Parathyroid adenoma (tissue), 2 donors: ENCODE results near the gene SMPDL3A.

Source experiments
- H2AFZ ChIP-seq: fragments of 300-600 bp; sonication (generic); one replicate; pipeline ENCODE4 v1.7.0; 2017; ENCODE audit warnings: antibody characterized with exemption, mild to moderate bottlenecking
- H3K27ac ChIP-seq: fragments of 300-600 bp; sonication (generic); one replicate; pipeline ENCODE4 v1.7.0; 2017
- H3K27me3 ChIP-seq: fragments of 300-600 bp; sonication (generic); one replicate; pipeline ENCODE4 v1.7.0; 2017; ENCODE audit warnings: low read length; ENCODE audit not compliant: control insufficient read depth, insufficient read depth
- H3K36me3 ChIP-seq: fragments of 300-600 bp; sonication (generic); one replicate; pipeline ENCODE4 v1.7.0; 2017; ENCODE audit warnings: low read length; ENCODE audit not compliant: control insufficient read depth, insufficient read depth
- H3K4me1 ChIP-seq: fragments of 300-600 bp; sonication (generic); one replicate; pipeline ENCODE4 v1.7.0; 2017; ENCODE audit warnings: control low read depth
- H3K4me2 ChIP-seq: fragments of 300-600 bp; sonication (generic); one replicate; pipeline ENCODE4 v1.7.0; 2017; ENCODE audit warnings: low read length
- H3K4me3 ChIP-seq: fragments of 300-600 bp; sonication (generic); one replicate; pipeline ENCODE4 v1.7.0; 2017; ENCODE audit warnings: low read depth, low read length
- H3K79me2 ChIP-seq: fragments of 300-600 bp; sonication (generic); one replicate; pipeline ENCODE4 v1.7.0; 2017; ENCODE audit warnings: control low read depth
- H3K9ac ChIP-seq: fragments of 300-600 bp; sonication (generic); one replicate; pipeline ENCODE4 v1.7.0; 2017; ENCODE audit warnings: mild to moderate bottlenecking
- H3K9me3 ChIP-seq: fragments of 300-600 bp; sonication (generic); one replicate; pipeline ENCODE4 v1.7.0; 2017; ENCODE audit warnings: low read length; ENCODE audit not compliant: control insufficient read depth
- CTCF ChIP-seq: fragments of 300-600 bp; sonication (generic); IDR thresholded peaks from one replicate; pipeline ENCODE4 v1.7.0; 2017; ENCODE audit warnings: antibody characterized with exemption, mild to moderate bottlenecking
- donor health status: primary hyperparathyroidism.

SMPDL3A gene

GRCh38 chr6:122798099-122798641 is 9.1 kb downstream of the SMPDL3A start:
- Histone ChIP-seq H3K79me2 (no peaks in the 10 kb centered on the region), H3K4me3 (no peak overlapping the region), H3K27ac (no peak overlapping the region), H3K4me1 (peaks cover under 1% of the 10 kb centered on the region), H3K9ac (no peak overlapping the region), H2AFZ (no peak overlapping the region), H3K9me3 (no peaks in the 10 kb centered on the region), H3K4me2 (no peak overlapping the region), H3K27me3 (no peaks in the 10 kb centered on the region), H3K36me3 (no peaks in the 10 kb centered on the region)
- TF ChIP-seq CTCF = no peak

GRCh38 chr6:122799140-122799745 is 10.2 kb downstream of the SMPDL3A start:
- Histone ChIP-seq H3K36me3 (no peaks in the 10 kb centered on the region), H3K9ac (no peak overlapping the region), H3K4me3 (no peak overlapping the region), H3K79me2 (no peaks in the 10 kb centered on the region), H2AFZ (no peak overlapping the region), H3K4me2 (no peak overlapping the region), H3K9me3 (no peaks in the 10 kb centered on the region), H3K27me3 (no peaks in the 10 kb centered on the region), H3K27ac (no peak overlapping the region), H3K4me1 (no peaks in the 10 kb centered on the region)
- TF ChIP-seq CTCF = no peak

GRCh38 chr6:122799916-122800686 is 11.0 kb downstream of the SMPDL3A start:
- no peak for TF ChIP-seq CTCF
- H3K27ac ChIP-seq = no peak overlapping the region

GRCh38 chr6:122800906-122801305 is 11.8 kb downstream of the SMPDL3A start:
- H3K27me3 ChIP-seq = no peaks in the 10 kb centered on the region
- H3K79me2 ChIP-seq = no peaks in the 10 kb centered on the region
- no peak overlapping the region for H3K27ac ChIP-seq
- no peak for TF ChIP-seq CTCF
- H3K4me1 ChIP-seq = no peaks in the 10 kb centered on the region
- no peak overlapping the region for H3K9ac ChIP-seq
- H3K9me3 ChIP-seq = no peaks in the 10 kb centered on the region
- no peaks in the 10 kb centered on the region for H3K36me3 ChIP-seq
- no peak overlapping the region for H3K4me2 ChIP-seq
- H2AFZ ChIP-seq = no peak overlapping the region
- no peak overlapping the region for H3K4me3 ChIP-seq

More at GRCh38 chr6:122799916-122800686, 11.0 kb downstream of the SMPDL3A start:
- Histone ChIP-seq H2AFZ (no peak overlapping the region), H3K36me3 (no peaks in the 10 kb centered on the region), H3K4me1 (no peaks in the 10 kb centered on the region), H3K4me3 (no peak overlapping the region), H3K27me3 (no peaks in the 10 kb centered on the region), H3K9me3 (no peaks in the 10 kb centered on the region), H3K79me2 (no peaks in the 10 kb centered on the region), H3K4me2 (no peak overlapping the region), H3K9ac (no peak overlapping the region)
